ENCODE measurements around the gene FAM241A. TPM values are rescaled to one million over a fixed set of nuclear protein-coding genes. Genes with fewer than 3 reads are reported as not detected.

The FAM241A gene
- total RNA-seq, 4 donors from 2014 or later = 4.3 to 8.1 (median 4.7) TPM

- ATAC-seq = no peak
- H3K27ac ChIP-seq = no peak overlapping the region
Observed at GRCh38 chr4:112113864-112114263, 31.4 kb upstream of the FAM241A start.

DNA sequence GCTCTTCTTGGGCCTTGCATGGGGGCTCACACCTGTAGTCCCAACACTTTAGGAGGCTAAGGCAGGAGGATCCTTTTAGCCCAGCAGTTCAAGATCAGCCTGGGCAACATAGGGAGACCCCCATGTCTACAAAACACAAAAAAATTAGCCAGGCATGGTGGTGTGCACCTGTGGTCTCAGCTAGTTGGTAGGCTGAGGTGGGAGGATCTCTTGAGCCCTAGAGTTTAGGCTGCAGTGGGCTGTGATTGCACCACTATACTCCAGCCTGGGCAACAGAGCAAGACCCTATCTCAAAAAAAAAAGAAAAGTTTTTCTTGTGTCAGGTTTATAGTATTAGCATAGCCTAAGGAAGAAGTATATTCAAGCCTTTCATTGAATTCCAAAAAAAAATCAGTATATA lies 30.8 kb upstream of the FAM241A start:
- Histone ChIP-seq H3K4me3 (no peak overlapping the region), H3K9me3 (no peaks in the 10 kb centered on the region), H3K36me3 (no peaks in the 10 kb centered on the region), H3K4me1 (peaks cover 0 to 8% (median 0%) of the 10 kb centered on the region in 3 donors), H3K27me3 (no peaks in the 10 kb centered on the region), H3K27ac (no peak overlapping the region)
- no peak for TF ChIP-seq POLR2AphosphoS5 (IDR thresholded peaks at IDR 0.05)
- TF ChIP-seq, protein P1, sequence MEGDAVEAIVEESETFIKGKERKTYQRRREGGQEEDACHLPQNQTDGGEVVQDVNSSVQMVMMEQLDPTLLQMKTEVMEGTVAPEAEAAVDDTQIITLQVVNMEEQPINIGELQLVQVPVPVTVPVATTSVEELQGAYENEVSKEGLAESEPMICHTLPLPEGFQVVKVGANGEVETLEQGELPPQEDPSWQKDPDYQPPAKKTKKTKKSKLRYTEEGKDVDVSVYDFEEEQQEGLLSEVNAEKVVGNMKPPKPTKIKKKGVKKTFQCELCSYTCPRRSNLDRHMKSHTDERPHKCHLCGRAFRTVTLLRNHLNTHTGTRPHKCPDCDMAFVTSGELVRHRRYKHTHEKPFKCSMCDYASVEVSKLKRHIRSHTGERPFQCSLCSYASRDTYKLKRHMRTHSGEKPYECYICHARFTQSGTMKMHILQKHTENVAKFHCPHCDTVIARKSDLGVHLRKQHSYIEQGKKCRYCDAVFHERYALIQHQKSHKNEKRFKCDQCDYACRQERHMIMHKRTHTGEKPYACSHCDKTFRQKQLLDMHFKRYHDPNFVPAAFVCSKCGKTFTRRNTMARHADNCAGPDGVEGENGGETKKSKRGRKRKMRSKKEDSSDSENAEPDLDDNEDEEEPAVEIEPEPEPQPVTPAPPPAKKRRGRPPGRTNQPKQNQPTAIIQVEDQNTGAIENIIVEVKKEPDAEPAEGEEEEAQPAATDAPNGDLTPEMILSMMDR (IDR thresholded peaks at IDR 0.05) = no peak
- no peak for TF ChIP-seq EP300 (IDR thresholded peaks at IDR 0.05)
- TF ChIP-seq POLR2A (IDR thresholded peaks at IDR 0.05) = no peak
- ATAC-seq = no peak

More at GRCh38 chr4:112113864-112114263, 31.4 kb upstream of the FAM241A start:
- no peak for TF ChIP-seq POLR2A (IDR thresholded peaks at IDR 0.05)
- TF ChIP-seq POLR2AphosphoS5 (IDR thresholded peaks at IDR 0.05) = no peak
- TF ChIP-seq EP300 (IDR thresholded peaks at IDR 0.05) = no peak
- TF ChIP-seq, protein P1 (IDR thresholded peaks at IDR 0.05) = no peak
- H3K4me1 ChIP-seq = peaks cover 0 to 14% (median 0%) of the 10 kb centered on the region in 3 donors
- no peak overlapping the region for H3K4me3 ChIP-seq
- no peaks in the 10 kb centered on the region for H3K36me3 ChIP-seq
- H3K27me3 ChIP-seq = no peaks in the 10 kb centered on the region
- H3K9me3 ChIP-seq = no peaks in the 10 kb centered on the region

DNA sequence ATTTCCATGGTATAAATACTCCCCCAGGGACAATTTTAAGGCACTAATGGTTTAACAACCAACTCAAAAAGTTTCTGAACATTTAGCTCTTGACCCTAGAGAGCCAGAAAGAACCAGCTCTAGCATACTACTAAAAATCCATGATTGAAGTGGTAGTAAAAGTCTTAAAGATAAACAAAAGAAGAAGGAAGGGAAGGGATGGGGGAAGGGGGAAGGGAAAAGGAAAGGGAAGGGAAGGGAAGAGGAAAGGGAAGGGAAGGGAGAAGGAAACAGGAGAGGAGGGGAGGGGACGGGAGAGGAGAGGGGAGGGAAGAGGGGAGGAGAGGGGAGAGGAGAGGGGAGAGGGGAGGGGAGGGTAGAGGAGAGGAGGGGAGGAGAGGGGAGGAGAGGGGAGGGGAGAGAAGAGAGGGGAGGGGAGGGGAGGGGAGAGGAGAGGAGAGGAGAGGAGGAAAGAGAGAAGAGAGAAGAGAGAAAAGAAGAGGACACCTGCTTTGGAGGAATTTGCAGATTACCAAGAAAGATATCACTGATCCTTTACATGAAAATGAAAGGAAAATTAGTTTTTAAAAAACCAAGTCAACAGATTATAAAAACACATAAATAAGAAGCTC lies 26.4 kb upstream of the FAM241A start:
- no peaks in the 10 kb centered on the region for H3K9me3 ChIP-seq
- H3K4me1 ChIP-seq = no peaks in the 10 kb centered on the region
- no peak overlapping the region for H3K4me3 ChIP-seq
- TF ChIP-seq EP300 (IDR thresholded peaks at IDR 0.05) (no peak), POLR2AphosphoS5 (IDR thresholded peaks at IDR 0.05) (no peak), POLR2A (IDR thresholded peaks at IDR 0.05) (no peak)
- TF ChIP-seq, protein P1 (IDR thresholded peaks at IDR 0.05) = no peak
- H3K27ac ChIP-seq = no peak overlapping the region
- no peaks in the 10 kb centered on the region for H3K27me3 ChIP-seq
- no peak for ATAC-seq
- no CpG with 5 or more reads among the region's 1 CpG for WGBS, 2 donors (ENCODE audit: low coverage in 1 of 2)
- H3K36me3 ChIP-seq = no peaks in the 10 kb centered on the region

DNA sequence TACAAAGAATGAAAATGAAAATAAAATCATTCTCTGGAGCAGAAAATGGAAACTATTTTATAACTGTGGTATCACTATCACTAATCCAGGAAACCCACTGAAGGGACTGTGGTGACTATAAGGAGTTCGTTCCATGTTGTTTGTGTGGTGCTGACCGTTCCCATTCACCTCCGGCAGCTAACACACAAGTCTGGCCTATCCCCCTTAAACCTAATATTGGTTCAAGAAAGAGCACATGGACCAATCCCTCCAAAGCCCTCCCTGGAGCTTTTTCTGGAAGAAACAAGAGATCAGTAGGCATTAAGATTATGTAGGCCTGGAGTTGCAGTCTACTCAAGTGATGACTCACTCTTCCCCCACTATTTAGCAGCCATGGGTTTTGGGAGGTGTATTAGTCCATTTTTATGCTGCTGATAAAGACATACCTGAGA lies 25.9 kb upstream of the FAM241A start:
- Histone ChIP-seq H3K4me3 (no peak overlapping the region), H3K27me3 (no peaks in the 10 kb centered on the region), H3K9me3 (no peaks in the 10 kb centered on the region), H3K4me1 (no peaks in the 10 kb centered on the region), H3K27ac (no peak overlapping the region), H3K36me3 (no peaks in the 10 kb centered on the region)
- TF ChIP-seq POLR2A (IDR thresholded peaks at IDR 0.05) (no peak), EP300 (IDR thresholded peaks at IDR 0.05) (no peak), POLR2AphosphoS5 (IDR thresholded peaks at IDR 0.05) (no peak)
- TF ChIP-seq, protein P1 (IDR thresholded peaks at IDR 0.05) = no peak
- no peak for ATAC-seq
- WGBS, 2 donors (ENCODE audit: low coverage in 1 of 2) = 87 to 97% methylated on average over 3 of the region's 3 CpGs

- Histone ChIP-seq H3K27ac (no peak overlapping the region), H3K9me3 (no peaks in the 10 kb centered on the region), H3K36me3 (no peaks in the 10 kb centered on the region), H3K4me1 (no peaks in the 10 kb centered on the region), H3K27me3 (no peaks in the 10 kb centered on the region), H3K4me3 (no peak overlapping the region)
- TF ChIP-seq POLR2A (IDR thresholded peaks at IDR 0.05) (no peak), POLR2AphosphoS5 (IDR thresholded peaks at IDR 0.05) (no peak), EP300 (IDR thresholded peaks at IDR 0.05) (no peak)
- TF ChIP-seq, protein P1 (IDR thresholded peaks at IDR 0.05) = no peak
- 100% methylated on average over 1 to 2 of the region's 2 CpGs for whole genome bisulfite sequencing, 2 donors (ENCODE audit: low coverage in 1 of 2)
- ATAC-seq = no peak
Observed at GRCh38 chr4:112120021-112120420, 25.2 kb upstream of the FAM241A start.

Data from gastroesophageal sphincter (tissue), 4 donors.